ENCODE data around the gene GPLD1. TPM values are rescaled to one million over a fixed set of nuclear protein-coding genes. Genes with fewer than 3 reads are reported as not detected.

GPLD1 gene
- total and polyA plus RNA-seq, 4 donors, result 7.7 to 13.1 (median 10.4) TPM

GRCh38 chr6:24460966-24461365 is 28.4 kb downstream of the GPLD1 start:
- DNase-seq (ENCODE audit: low read depth in 4 of 6, low spot score in 6 of 6), result no peak
- H3K27ac ChIP-seq (ENCODE audit: low read depth, low read length), result no peak overlapping the region
- whole genome bisulfite sequencing (ENCODE audit: insufficient coverage), result 100% methylated on average over 2 of the region's 4 CpGs

GRCh38 chr6:24458941-24459340 is 30.4 kb downstream of the GPLD1 start:
- 92% methylated on average over 2 of the region's 2 CpGs for WGBS (ENCODE audit: insufficient coverage)
- DNase-seq (ENCODE audit: low read depth in 4 of 6, low spot score in 6 of 6), result no peak
- Histone ChIP-seq H3K4me3 (ENCODE audit: low read depth, low read length) (no peak overlapping the region), H3K27me3 (ENCODE audit: control insufficient read depth, insufficient read depth, low read length) (no peaks in the 10 kb centered on the region), H3K4me1 (ENCODE audit: control insufficient read depth, insufficient read depth, low read length) (no peaks in the 10 kb centered on the region), H3K9me3 (ENCODE audit: control insufficient read depth, insufficient read depth, low read length) (no peaks in the 10 kb centered on the region), H3K27ac (ENCODE audit: low read depth, low read length) (no peak overlapping the region), H3K36me3 (ENCODE audit: control insufficient read depth, insufficient read depth, low read length) (peaks cover 1% of the 10 kb centered on the region)

More at GRCh38 chr6:24460966-24461365, 28.4 kb downstream of the GPLD1 start:
- no peaks in the 10 kb centered on the region for H3K9me3 ChIP-seq (ENCODE audit: control insufficient read depth, insufficient read depth, low read length)
- H3K4me3 ChIP-seq (ENCODE audit: low read depth, low read length), result no peak overlapping the region
- H3K4me1 ChIP-seq (ENCODE audit: control insufficient read depth, insufficient read depth, low read length), result no peaks in the 10 kb centered on the region
- peaks cover 2% of the 10 kb centered on the region for H3K36me3 ChIP-seq (ENCODE audit: control insufficient read depth, insufficient read depth, low read length)
- H3K27me3 ChIP-seq (ENCODE audit: control insufficient read depth, insufficient read depth, low read length), result no peaks in the 10 kb centered on the region

GRCh38 chr6:24458134-24458533 is 31.2 kb downstream of the GPLD1 start:
- peak in 1 of 6 donors; percentile 15 for DNase-seq (ENCODE audit: low read depth in 4 of 6, low spot score in 6 of 6)

GRCh38 chr6:24455061-24455460 is 34.3 kb downstream of the GPLD1 start:
- Histone ChIP-seq H3K4me3 (ENCODE audit: low read depth, low read length) (no peak overlapping the region), H3K36me3 (ENCODE audit: control insufficient read depth, insufficient read depth, low read length) (peaks cover 3% of the 10 kb centered on the region), H3K27ac (ENCODE audit: low read depth, low read length) (no peak overlapping the region), H3K4me1 (ENCODE audit: control insufficient read depth, insufficient read depth, low read length) (no peaks in the 10 kb centered on the region), H3K9me3 (ENCODE audit: control insufficient read depth, insufficient read depth, low read length) (no peaks in the 10 kb centered on the region), H3K27me3 (ENCODE audit: control insufficient read depth, insufficient read depth, low read length) (no peaks in the 10 kb centered on the region)
- WGBS (ENCODE audit: insufficient coverage), result 79% methylated on average over 3 of the region's 4 CpGs
- no peak for DNase-seq (ENCODE audit: low read depth in 4 of 6, low spot score in 6 of 6)

More at GRCh38 chr6:24458134-24458533, 31.2 kb downstream of the GPLD1 start:
- no peak overlapping the region for H3K4me3 ChIP-seq (ENCODE audit: low read depth, low read length)
- H3K36me3 ChIP-seq (ENCODE audit: control insufficient read depth, insufficient read depth, low read length), result peaks cover 3% of the 10 kb centered on the region
- H3K27ac ChIP-seq (ENCODE audit: low read depth, low read length), result no peak overlapping the region
- no peaks in the 10 kb centered on the region for H3K27me3 ChIP-seq (ENCODE audit: control insufficient read depth, insufficient read depth, low read length)
- no peaks in the 10 kb centered on the region for H3K4me1 ChIP-seq (ENCODE audit: control insufficient read depth, insufficient read depth, low read length)
- WGBS (ENCODE audit: insufficient coverage), result 69% methylated on average over 4 of the region's 4 CpGs
- H3K9me3 ChIP-seq (ENCODE audit: control insufficient read depth, insufficient read depth, low read length), result no peaks in the 10 kb centered on the region

- Histone ChIP-seq H3K4me3 (ENCODE audit: low read depth, low read length) (no peak overlapping the region), H3K27me3 (ENCODE audit: control insufficient read depth, insufficient read depth, low read length) (no peaks in the 10 kb centered on the region), H3K9me3 (ENCODE audit: control insufficient read depth, insufficient read depth, low read length) (no peaks in the 10 kb centered on the region), H3K4me1 (ENCODE audit: control insufficient read depth, insufficient read depth, low read length) (no peaks in the 10 kb centered on the region), H3K36me3 (ENCODE audit: control insufficient read depth, insufficient read depth, low read length) (peaks cover 3% of the 10 kb centered on the region), H3K27ac (ENCODE audit: low read depth, low read length) (no peak overlapping the region)
- whole genome bisulfite sequencing (ENCODE audit: insufficient coverage), result 94% methylated on average over 2 of the region's 5 CpGs
- DNase-seq (ENCODE audit: low read depth in 4 of 6, low spot score in 6 of 6), result peak in 1 of 6 donors; percentile 8
These were observed 34.9 kb downstream of the GPLD1 start for GRCh38 chr6:24454452-24454851.

- 97% methylated on average over 9 of the region's 10 CpGs for WGBS (ENCODE audit: insufficient coverage)
- Histone ChIP-seq H3K4me3 (ENCODE audit: low read depth, low read length) (no peak overlapping the region), H3K9me3 (ENCODE audit: control insufficient read depth, insufficient read depth, low read length) (no peaks in the 10 kb centered on the region), H3K36me3 (ENCODE audit: control insufficient read depth, insufficient read depth, low read length) (peaks cover 8% of the 10 kb centered on the region), H3K27me3 (ENCODE audit: control insufficient read depth, insufficient read depth, low read length) (no peaks in the 10 kb centered on the region), H3K4me1 (ENCODE audit: control insufficient read depth, insufficient read depth, low read length) (no peaks in the 10 kb centered on the region), H3K27ac (ENCODE audit: low read depth, low read length) (no peak overlapping the region)
- DNase-seq (ENCODE audit: low read depth in 4 of 6, low spot score in 6 of 6), result no peak
These were observed 35.5 kb downstream of the GPLD1 start for GRCh38 chr6:24453921-24454320.

GRCh38 chr6:24451581-24452388 is 37.6 kb downstream of the GPLD1 start:
- no peak overlapping the region for H3K27ac ChIP-seq (ENCODE audit: low read depth, low read length)
- H3K4me3 ChIP-seq (ENCODE audit: low read depth, low read length), result no peak overlapping the region
- 93% methylated on average over 11 of the region's 13 CpGs for WGBS (ENCODE audit: insufficient coverage)
- H3K4me1 ChIP-seq (ENCODE audit: control insufficient read depth, insufficient read depth, low read length), result no peaks in the 10 kb centered on the region
- H3K9me3 ChIP-seq (ENCODE audit: control insufficient read depth, insufficient read depth, low read length), result no peaks in the 10 kb centered on the region
- no peak for DNase-seq (ENCODE audit: low read depth in 4 of 6, low spot score in 6 of 6)
- peaks cover 14% of the 10 kb centered on the region for H3K36me3 ChIP-seq (ENCODE audit: control insufficient read depth, insufficient read depth, low read length)
- no peaks in the 10 kb centered on the region for H3K27me3 ChIP-seq (ENCODE audit: control insufficient read depth, insufficient read depth, low read length)

GRCh38 chr6:24448828-24449525 is 40.4 kb downstream of the GPLD1 start:
- no peak overlapping the region for H3K4me3 ChIP-seq (ENCODE audit: low read depth, low read length)
- H3K27me3 ChIP-seq (ENCODE audit: control insufficient read depth, insufficient read depth, low read length), result no peaks in the 10 kb centered on the region
- no peak for DNase-seq (ENCODE audit: low read depth in 4 of 6, low spot score in 6 of 6)
- 90% methylated on average over 9 of the region's 9 CpGs for WGBS (ENCODE audit: insufficient coverage)
- no peaks in the 10 kb centered on the region for H3K4me1 ChIP-seq (ENCODE audit: control insufficient read depth, insufficient read depth, low read length)
- H3K36me3 ChIP-seq (ENCODE audit: control insufficient read depth, insufficient read depth, low read length), result peaks cover 18% of the 10 kb centered on the region
- H3K9me3 ChIP-seq (ENCODE audit: control insufficient read depth, insufficient read depth, low read length), result no peaks in the 10 kb centered on the region
- H3K27ac ChIP-seq (ENCODE audit: low read depth, low read length), result no peak overlapping the region

GRCh38 chr6:24448396-24448795 is 41.0 kb downstream of the GPLD1 start:
- no peak overlapping the region for H3K4me3 ChIP-seq (ENCODE audit: low read depth, low read length)
- no peaks in the 10 kb centered on the region for H3K9me3 ChIP-seq (ENCODE audit: control insufficient read depth, insufficient read depth, low read length)
- no peak for DNase-seq (ENCODE audit: low read depth in 4 of 6, low spot score in 6 of 6)
- H3K4me1 ChIP-seq (ENCODE audit: control insufficient read depth, insufficient read depth, low read length), result no peaks in the 10 kb centered on the region
- WGBS (ENCODE audit: insufficient coverage), result 38% methylated on average over 2 of the region's 4 CpGs
- no peaks in the 10 kb centered on the region for H3K27me3 ChIP-seq (ENCODE audit: control insufficient read depth, insufficient read depth, low read length)
- H3K36me3 ChIP-seq (ENCODE audit: control insufficient read depth, insufficient read depth, low read length), result peaks cover 16% of the 10 kb centered on the region
- H3K27ac ChIP-seq (ENCODE audit: low read depth, low read length), result no peak overlapping the region
